GM23248 (cell line): ENCODE results near the gene ABCD1.

Source experiments
- EZH2 ChIP-seq: fragments of 200-600 bp; sonication (generic); IDR thresholded peaks from 2 replicates; pipeline ENCODE4 v1.6.1; 2018; ENCODE audit warnings: antibody characterized with exemption, mild to moderate bottlenecking; ENCODE audit not compliant: insufficient read depth, poor library complexity, severe bottlenecking
- EZH2phosphoT487 ChIP-seq: fragments of 200-600 bp; sonication (generic); IDR thresholded peaks from 2 replicates; pipeline ENCODE4 v1.6.1; 2018; ENCODE audit warnings: antibody characterized with exemption, moderate library complexity, mild to moderate bottlenecking, low read depth; ENCODE audit not compliant: insufficient read depth

- TF ChIP-seq EZH2: no peak
- TF ChIP-seq EZH2phosphoT487: no peak
Observed at GRCh38 chrX:153791104-153791852, 66.6 kb downstream of the ABCD1 start.
